WTC11 (cell line): ENCODE data around the gene RGL1. TPM values are rescaled to one million over a fixed set of nuclear protein-coding genes. Genes with fewer than 3 reads are reported as not detected.

Experiments used
- ATAC-seq: fragments of 200-7000 bp; cut with Tn5 transposase; 2 replicates; pipeline ENCODE4 v1.10.0; 2021; ENCODE audit warnings: mild to moderate bottlenecking, moderate library complexity
- CTCF ChIA-PET: fragments of 300-600 bp; sonication (Branson Sonifier 250); formaldehyde crosslinking; loops from one replicate; lab custom pipeline; 2021; ENCODE audit warnings: antibody characterized with exemption; lab: Charles Lee
- POLR2A ChIA-PET: fragments of 350-600 bp; sonication (Branson Sonifier 250); formaldehyde crosslinking; loops from one replicate; lab custom pipeline; 2021; ENCODE audit warnings: antibody characterized with exemption; lab: Charles Lee
- DNase-seq: peaks from one replicate; pipeline ENCODE4 v3.0.0; 2021; ENCODE audit warnings: low spot score
- H3K27ac Mint-ChIP-seq: 2 replicates; pipeline ENCODE4 v1.8.0; 2021; ENCODE audit warnings: mixed read lengths
- H3K27me3 Mint-ChIP-seq: 2 replicates; pipeline ENCODE4 v1.8.0; 2021; ENCODE audit warnings: low read depth, mild to moderate bottlenecking, moderate library complexity, mixed read lengths
- H3K36me3 Mint-ChIP-seq: 2 replicates; pipeline ENCODE4 v1.8.0; 2021; ENCODE audit warnings: mixed read lengths
- H3K4me1 Mint-ChIP-seq: 2 replicates; pipeline ENCODE4 v1.8.0; 2022; ENCODE audit warnings: mixed read lengths
- H3K4me3 Mint-ChIP-seq: 2 replicates; pipeline ENCODE4 v1.8.0; 2021; ENCODE audit warnings: mild to moderate bottlenecking, moderate library complexity, mixed read lengths
- H3K9me3 Mint-ChIP-seq: 2 replicates; pipeline ENCODE4 v1.8.0; 2021; ENCODE audit warnings: mixed read lengths
- ATF1 ChIP-seq: sonication (generic); formaldehyde crosslinking; IDR thresholded peaks from 2 replicates; pipeline ENCODE4 v1.8.1; 2023; ENCODE audit warnings: mild to moderate bottlenecking, moderate library complexity, missing genetic modification reagents
- ELF4 ChIP-seq: sonication (generic); formaldehyde crosslinking; IDR thresholded peaks from 2 replicates; pipeline ENCODE4 v1.8.1; 2022; ENCODE audit warnings: low read depth, mild to moderate bottlenecking, moderate library complexity, missing genetic modification reagents
- EMX1 ChIP-seq: fragments of 250-450 bp; sonication (Bioruptor Pico); IDR thresholded peaks from 2 replicates; pipeline ENCODE4 v1.8.0; 2021; ENCODE audit warnings: mild to moderate bottlenecking
- ETV6 ChIP-seq: sonication (generic); formaldehyde crosslinking; IDR thresholded peaks from 2 replicates; pipeline ENCODE4 v1.8.1; 2022; ENCODE audit warnings: mild to moderate bottlenecking, missing genetic modification reagents
- IRF2 ChIP-seq: sonication (generic); formaldehyde crosslinking; IDR thresholded peaks from 2 replicates; pipeline ENCODE4 v1.8.0; 2022; ENCODE audit warnings: low read depth, missing genetic modification reagents, borderline replicate concordance
- NFE2L1 ChIP-seq: sonication (generic); formaldehyde crosslinking; IDR thresholded peaks from 2 replicates; pipeline ENCODE4 v1.8.1; 2023; ENCODE audit warnings: missing genetic modification reagents
- NR3C1 ChIP-seq: sonication (generic); formaldehyde crosslinking; conservative IDR thresholded peaks from 2 replicates; pipeline ENCODE4 v1.8.1; 2023; ENCODE audit warnings: low read depth, mild to moderate bottlenecking, missing genetic modification reagents
- PRDM15 ChIP-seq: sonication (generic); formaldehyde crosslinking; IDR thresholded peaks from 2 replicates; pipeline ENCODE4 v1.8.0; 2022; ENCODE audit warnings: missing genetic modification reagents
- PREB ChIP-seq: sonication (generic); formaldehyde crosslinking; IDR thresholded peaks from 2 replicates; pipeline ENCODE4 v1.8.1; 2022; ENCODE audit warnings: mild to moderate bottlenecking, missing genetic modification reagents, moderate library complexity, borderline replicate concordance
- PRRX2 ChIP-seq: fragments of 250-450 bp; sonication (Bioruptor Pico); IDR thresholded peaks from 2 replicates; pipeline ENCODE4 v1.8.0; 2021; ENCODE audit warnings: mild to moderate bottlenecking
- SMAD4 ChIP-seq: sonication (generic); formaldehyde crosslinking; IDR thresholded peaks from 2 replicates; pipeline ENCODE4 v1.8.0; 2022; ENCODE audit warnings: mild to moderate bottlenecking, missing genetic modification reagents
- TCF7 ChIP-seq: sonication (generic); formaldehyde crosslinking; IDR thresholded peaks from 2 replicates; pipeline ENCODE4 v1.8.0; 2022; ENCODE audit warnings: mild to moderate bottlenecking, low read depth, missing genetic modification reagents, moderate library complexity
- TP53 ChIP-seq: sonication (generic); formaldehyde crosslinking; IDR thresholded peaks from 2 replicates; pipeline ENCODE4 v1.8.1; 2023; ENCODE audit warnings: mild to moderate bottlenecking, missing genetic modification reagents
- ZBTB21 ChIP-seq: sonication (generic); formaldehyde crosslinking; IDR thresholded peaks from 2 replicates; pipeline ENCODE4 v1.8.1; 2023; ENCODE audit warnings: mild to moderate bottlenecking, missing genetic modification reagents, borderline replicate concordance
- ZBTB43 ChIP-seq: sonication (generic); formaldehyde crosslinking; IDR thresholded peaks from 2 replicates; pipeline ENCODE4 v1.8.1; 2023; ENCODE audit warnings: mild to moderate bottlenecking, missing genetic modification reagents
- ZNF121 ChIP-seq: sonication (generic); formaldehyde crosslinking; IDR thresholded peaks from 2 replicates; pipeline ENCODE4 v1.8.0; 2023; ENCODE audit warnings: missing genetic modification reagents
- ZNF317 ChIP-seq: sonication (generic); formaldehyde crosslinking; IDR thresholded peaks from 2 replicates; pipeline ENCODE4 v1.8.1; 2023; ENCODE audit warnings: low read depth, mild to moderate bottlenecking, moderate library complexity, missing genetic modification reagents, borderline replicate concordance
- ZNF512 ChIP-seq: sonication (generic); formaldehyde crosslinking; IDR thresholded peaks from 2 replicates; pipeline ENCODE4 v1.8.1; 2022; ENCODE audit warnings: missing genetic modification reagents, borderline replicate concordance
- total RNA-seq: library from RNA; stranded (reverse); gene quantifications from 3 replicates; pipeline ENCODE4 v1.2.3, GENCODE V29; 2021
- TF ChIP-seq, protein P1 (sequence below): sonication (generic); formaldehyde crosslinking; IDR thresholded peaks from 2 replicates; pipeline ENCODE4 v1.8.1; 2022; ENCODE audit warnings: low read depth, missing genetic modification reagents, borderline replicate concordance
- TF ChIP-seq, protein P2 (sequence below): fragments of 250-450 bp; sonication (Bioruptor Pico); IDR thresholded peaks from 2 replicates; pipeline ENCODE4 v1.9.0; 2021; ENCODE audit warnings: mild to moderate bottlenecking, borderline replicate concordance
- TF ChIP-seq, protein P3 (sequence below): sonication (generic); formaldehyde crosslinking; IDR thresholded peaks from 2 replicates; pipeline ENCODE4 v1.8.0; 2022; ENCODE audit warnings: mild to moderate bottlenecking, missing genetic modification reagents
- TF ChIP-seq, protein P4 (sequence below): sonication (generic); formaldehyde crosslinking; IDR thresholded peaks from 2 replicates; pipeline ENCODE4 v1.8.1; 2022; ENCODE audit warnings: mild to moderate bottlenecking, moderate library complexity, missing genetic modification reagents

Gene RGL1
- total RNA-seq, 1 experiment from 2014 or later = 1.5 TPM

- TF ChIP-seq, protein P1, sequence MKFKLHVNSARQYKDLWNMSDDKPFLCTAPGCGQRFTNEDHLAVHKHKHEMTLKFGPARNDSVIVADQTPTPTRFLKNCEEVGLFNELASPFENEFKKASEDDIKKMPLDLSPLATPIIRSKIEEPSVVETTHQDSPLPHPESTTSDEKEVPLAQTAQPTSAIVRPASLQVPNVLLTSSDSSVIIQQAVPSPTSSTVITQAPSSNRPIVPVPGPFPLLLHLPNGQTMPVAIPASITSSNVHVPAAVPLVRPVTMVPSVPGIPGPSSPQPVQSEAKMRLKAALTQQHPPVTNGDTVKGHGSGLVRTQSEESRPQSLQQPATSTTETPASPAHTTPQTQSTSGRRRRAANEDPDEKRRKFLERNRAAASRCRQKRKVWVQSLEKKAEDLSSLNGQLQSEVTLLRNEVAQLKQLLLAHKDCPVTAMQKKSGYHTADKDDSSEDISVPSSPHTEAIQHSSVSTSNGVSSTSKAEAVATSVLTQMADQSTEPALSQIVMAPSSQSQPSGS (CRISPR knock-in tag) = no peak
- TF ChIP-seq ZNF121 (CRISPR knock-in tag) (no peak), TCF7 (CRISPR knock-in tag) (no peak), IRF2 (no peak)
These were observed 58.0 kb downstream of the RGL1 start (continued) for GRCh38 chr1:183862967-183863366.

- no peak for DNase-seq
- CTCF ChIA-PET = interaction anchor here (1.2 kb wide), 1 partner anchor 179 kb away, joined by 3 read pairs; no protein-coding TSS in a partner anchor
- POLR2A ChIA-PET = no interaction called here
- Mint-ChIP-seq H3K4me3 (no peak overlapping the region), H3K36me3 (no peaks in the 10 kb centered on the region), H3K27ac (no peak overlapping the region), H3K4me1 (no peaks in the 10 kb centered on the region), H3K9me3 (no peaks in the 10 kb centered on the region), H3K27me3 (no peaks in the 10 kb centered on the region)
- no peak for ATAC-seq
- TF ChIP-seq, protein P2, sequence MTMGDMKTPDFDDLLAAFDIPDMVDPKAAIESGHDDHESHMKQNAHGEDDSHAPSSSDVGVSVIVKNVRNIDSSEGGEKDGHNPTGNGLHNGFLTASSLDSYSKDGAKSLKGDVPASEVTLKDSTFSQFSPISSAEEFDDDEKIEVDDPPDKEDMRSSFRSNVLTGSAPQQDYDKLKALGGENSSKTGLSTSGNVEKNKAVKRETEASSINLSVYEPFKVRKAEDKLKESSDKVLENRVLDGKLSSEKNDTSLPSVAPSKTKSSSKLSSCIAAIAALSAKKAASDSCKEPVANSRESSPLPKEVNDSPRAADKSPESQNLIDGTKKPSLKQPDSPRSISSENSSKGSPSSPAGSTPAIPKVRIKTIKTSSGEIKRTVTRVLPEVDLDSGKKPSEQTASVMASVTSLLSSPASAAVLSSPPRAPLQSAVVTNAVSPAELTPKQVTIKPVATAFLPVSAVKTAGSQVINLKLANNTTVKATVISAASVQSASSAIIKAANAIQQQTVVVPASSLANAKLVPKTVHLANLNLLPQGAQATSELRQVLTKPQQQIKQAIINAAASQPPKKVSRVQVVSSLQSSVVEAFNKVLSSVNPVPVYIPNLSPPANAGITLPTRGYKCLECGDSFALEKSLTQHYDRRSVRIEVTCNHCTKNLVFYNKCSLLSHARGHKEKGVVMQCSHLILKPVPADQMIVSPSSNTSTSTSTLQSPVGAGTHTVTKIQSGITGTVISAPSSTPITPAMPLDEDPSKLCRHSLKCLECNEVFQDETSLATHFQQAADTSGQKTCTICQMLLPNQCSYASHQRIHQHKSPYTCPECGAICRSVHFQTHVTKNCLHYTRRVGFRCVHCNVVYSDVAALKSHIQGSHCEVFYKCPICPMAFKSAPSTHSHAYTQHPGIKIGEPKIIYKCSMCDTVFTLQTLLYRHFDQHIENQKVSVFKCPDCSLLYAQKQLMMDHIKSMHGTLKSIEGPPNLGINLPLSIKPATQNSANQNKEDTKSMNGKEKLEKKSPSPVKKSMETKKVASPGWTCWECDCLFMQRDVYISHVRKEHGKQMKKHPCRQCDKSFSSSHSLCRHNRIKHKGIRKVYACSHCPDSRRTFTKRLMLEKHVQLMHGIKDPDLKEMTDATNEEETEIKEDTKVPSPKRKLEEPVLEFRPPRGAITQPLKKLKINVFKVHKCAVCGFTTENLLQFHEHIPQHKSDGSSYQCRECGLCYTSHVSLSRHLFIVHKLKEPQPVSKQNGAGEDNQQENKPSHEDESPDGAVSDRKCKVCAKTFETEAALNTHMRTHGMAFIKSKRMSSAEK (CRISPR knock-in tag) = no peak
- TF ChIP-seq PREB (CRISPR knock-in tag) (no peak), ATF1 (no peak), ZBTB21 (CRISPR knock-in tag) (no peak), ZBTB43 (no peak), TP53 (CRISPR knock-in tag) (no peak), ETV6 (no peak), SMAD4 (CRISPR knock-in tag) (no peak), EMX1 (CRISPR knock-in tag) (no peak), ZNF512 (CRISPR knock-in tag) (no peak), NR3C1 (CRISPR knock-in tag) (no peak), NFE2L1 (no peak), PRRX2 (no peak), TCF7 (CRISPR knock-in tag) (no peak), PRDM15 (no peak), ELF4 (CRISPR knock-in tag) (no peak), ZNF317 (CRISPR knock-in tag) (no peak)
- TF ChIP-seq, protein P3, sequence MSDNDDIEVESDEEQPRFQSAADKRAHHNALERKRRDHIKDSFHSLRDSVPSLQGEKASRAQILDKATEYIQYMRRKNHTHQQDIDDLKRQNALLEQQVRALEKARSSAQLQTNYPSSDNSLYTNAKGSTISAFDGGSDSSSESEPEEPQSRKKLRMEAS = no peak
- TF ChIP-seq, protein P4, sequence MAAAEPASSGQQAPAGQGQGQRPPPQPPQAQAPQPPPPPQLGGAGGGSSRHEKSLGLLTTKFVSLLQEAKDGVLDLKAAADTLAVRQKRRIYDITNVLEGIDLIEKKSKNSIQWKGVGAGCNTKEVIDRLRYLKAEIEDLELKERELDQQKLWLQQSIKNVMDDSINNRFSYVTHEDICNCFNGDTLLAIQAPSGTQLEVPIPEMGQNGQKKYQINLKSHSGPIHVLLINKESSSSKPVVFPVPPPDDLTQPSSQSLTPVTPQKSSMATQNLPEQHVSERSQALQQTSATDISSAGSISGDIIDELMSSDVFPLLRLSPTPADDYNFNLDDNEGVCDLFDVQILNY (CRISPR knock-in tag) = no peak
These were observed 58.9 kb downstream of the RGL1 start for GRCh38 chr1:183863852-183864251.
